Stimulated activated CD4-positive, alpha-beta T cell treated with anti-CD3 and anti-CD28 coated beads, Interleukin-1b, Interleukin-23, amount 100 ng/mL, for 24 hours (primary cell): Measurements from ENCODE around the gene GUCA1A.
"Not testable (repeated sequence)": the region's sequence is repeated elsewhere in the genome, so short reads cannot be mapped to it uniquely, and the experiment has no call there.

Source experiments
- DNase-seq, 4 experiments: peaks; one replicate each; pipeline ENCODE4 v3.0.0-alpha.2; 2020; ENCODE audit warnings: low read depth in 4 of 4, low spot score in 1 of 4

GUCA1A gene

DNA sequence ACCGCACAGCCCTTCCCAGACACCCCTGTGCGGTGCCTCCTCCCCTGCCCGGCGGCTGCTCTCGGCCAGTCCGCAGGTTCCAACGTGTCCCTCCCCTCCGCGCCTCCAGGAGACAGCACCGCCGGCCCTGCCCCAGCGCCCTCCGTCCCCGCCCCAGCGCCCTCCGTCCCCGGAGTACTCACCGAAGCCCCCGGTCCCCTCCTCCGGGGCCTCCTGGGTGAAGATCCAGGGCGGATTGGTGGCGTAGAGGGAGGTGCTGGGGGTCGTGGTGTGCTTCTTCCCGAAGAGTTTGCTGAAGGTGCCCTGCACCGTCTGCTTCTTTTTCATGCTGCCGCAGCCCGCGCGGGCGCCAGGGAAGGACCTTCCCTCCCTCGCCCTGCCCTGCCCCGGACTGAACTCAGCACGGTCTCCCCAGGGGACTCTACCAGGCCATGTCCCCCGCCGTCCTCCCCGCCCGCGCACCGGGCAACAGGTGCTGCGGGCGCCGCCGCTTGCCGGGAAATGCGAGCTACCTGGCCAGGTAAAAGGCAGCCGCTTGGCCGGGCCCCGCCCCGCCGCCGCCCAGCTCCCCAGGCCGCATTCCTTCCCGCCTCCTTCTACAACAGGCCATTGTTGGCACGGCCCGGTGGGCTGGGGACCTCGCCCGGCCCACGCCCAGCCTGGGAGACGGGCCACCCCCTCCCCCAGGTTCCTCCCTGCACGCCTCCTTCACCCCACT is 30.9 kb upstream of the GUCA1A start, which contains the start of gene C6orf132:
Gene C6orf132, minus strand, starts transcription at position 503 of the 718 bp plus-strand sequence. Its CDS starts 176 bp downstream, at position 327.
- DNase-seq, result no peak

DNA sequence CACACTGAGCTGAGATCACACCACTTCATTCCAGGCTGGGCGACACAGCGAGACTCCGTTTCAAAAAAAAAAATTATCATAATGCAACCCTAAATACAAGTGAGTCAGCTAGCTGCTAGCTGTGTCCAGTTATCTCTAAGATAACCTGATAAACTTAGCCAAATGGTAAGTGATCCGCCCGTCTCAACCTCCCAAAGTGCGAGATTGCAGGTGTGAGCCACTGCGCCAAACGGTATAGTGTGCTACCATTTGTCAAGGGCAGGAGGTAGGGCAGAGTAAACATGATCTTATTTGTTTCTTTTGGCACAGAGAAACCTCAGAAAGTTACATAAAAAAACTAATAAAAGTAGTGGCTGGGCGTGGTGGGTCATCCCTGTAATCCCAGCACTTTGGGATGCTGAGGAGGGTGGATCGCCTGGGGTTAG is 26.0 kb upstream of the GUCA1A start:
- no peak for DNase-seq

DNA sequence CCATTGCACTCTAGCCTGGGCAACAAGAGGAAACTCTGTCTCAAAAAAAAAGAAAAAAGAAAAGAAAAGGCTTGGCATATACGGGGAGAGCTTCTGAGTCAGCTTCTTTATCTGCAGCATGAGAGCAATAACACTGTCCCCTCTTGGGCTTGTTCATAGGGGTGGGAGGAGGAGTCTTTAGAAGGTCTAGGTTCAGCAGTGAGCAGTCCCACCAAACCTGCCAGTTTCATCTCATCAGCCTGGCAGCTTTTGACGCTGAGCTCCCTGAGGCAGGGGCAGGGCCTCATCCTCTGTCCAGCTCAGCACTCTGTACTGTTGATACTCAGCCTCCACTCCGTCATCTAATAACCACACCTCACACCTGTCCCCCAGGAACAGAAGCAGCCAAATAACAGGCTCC is 25.1 kb upstream of the GUCA1A start:
- DNase-seq, result no peak

DNA sequence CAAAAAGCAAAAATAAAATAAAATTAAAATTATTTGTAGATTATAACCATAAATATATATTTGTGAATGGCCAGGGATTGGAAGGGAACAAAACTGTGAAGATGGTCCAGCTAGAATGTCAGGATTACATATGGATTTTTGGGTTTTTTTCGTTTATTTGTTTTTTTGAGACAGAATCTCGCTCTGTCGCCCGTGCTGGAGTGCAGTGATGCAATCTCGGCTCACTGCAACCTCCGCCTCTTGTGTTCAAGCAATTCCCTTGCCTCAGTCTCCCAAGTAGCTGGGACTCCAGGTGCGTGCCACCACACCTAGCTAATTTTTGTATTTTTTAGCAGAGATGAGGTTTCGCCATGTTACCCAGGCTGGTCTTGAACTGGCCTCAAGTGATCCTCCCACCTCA is 22.9 kb upstream of the GUCA1A start:
- no peak for DNase-seq

DNA sequence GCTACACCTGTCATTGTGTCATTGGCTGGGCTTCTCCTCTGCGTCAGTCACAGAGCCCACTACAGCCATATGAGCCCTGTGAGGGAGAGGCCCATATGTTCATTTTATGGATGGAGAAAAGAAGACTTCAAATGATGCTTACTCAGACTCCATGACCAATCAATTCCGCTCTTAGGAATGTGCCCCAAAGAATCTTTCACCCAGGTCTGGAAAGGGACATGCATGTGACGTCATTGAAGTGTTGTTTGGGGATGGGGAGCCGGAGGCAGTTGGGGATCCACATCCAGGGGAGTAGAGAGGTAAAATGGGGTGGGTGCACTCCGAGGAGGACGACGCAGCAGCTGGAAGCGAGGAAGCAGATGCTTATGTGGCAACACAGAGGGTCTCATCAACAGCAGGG is 21.1 kb upstream of the GUCA1A start:
- DNase-seq, result no peak

DNA sequence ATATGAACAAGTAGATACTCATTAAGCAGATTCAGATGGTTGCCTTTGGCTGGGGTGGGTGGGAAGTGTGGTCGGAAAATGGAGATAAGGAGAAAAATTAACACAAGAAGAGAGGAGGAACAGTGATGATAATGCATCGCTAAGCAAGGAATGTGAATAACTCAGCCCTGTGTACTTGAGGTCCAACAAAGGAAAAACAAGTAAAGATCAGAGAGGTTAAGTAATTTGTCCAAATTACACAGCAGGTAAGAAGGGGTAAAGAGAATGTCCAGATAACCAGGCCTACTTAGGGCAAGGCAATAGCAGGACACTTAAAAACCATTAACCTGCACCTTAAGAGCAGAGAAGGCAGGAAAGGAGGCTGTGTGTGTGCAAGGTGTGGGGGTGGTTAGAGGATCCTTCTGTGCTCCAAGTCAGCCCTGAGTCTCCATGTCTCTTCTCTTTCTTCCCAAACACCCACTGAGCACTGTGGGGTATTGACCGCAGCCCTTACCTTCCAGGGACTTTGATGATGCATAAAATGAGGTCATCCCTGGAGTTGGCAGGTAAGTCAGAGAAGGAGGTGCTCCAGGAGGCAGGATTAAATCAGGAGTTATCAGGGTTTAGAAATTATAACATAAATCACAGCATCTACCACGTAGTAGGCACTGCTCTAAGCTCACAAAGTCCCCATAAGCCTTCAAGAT is 20.5 kb upstream of the GUCA1A start:
- DNase-seq, result not testable (repeated sequence)

DNA sequence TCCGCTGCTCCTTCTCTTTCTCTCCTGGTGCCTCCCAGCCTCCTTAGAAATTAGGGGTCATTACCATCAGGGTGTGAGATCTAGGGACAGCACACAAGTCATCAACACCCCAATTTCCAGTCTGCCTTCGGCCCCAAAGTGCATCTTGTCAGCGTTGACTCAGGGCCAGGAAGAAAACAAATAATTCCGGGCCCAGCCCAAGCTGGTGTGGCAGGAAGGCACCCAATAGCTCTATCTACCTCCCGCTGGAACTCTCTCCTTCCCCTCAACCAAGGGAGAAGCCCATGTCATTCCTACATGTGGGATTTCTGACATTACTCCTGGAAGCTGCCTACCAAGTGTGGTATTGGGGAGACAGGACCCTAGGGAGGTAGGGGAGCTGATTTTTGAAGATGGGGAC is 19.2 kb upstream of the GUCA1A start:
- no peak for DNase-seq

DNA sequence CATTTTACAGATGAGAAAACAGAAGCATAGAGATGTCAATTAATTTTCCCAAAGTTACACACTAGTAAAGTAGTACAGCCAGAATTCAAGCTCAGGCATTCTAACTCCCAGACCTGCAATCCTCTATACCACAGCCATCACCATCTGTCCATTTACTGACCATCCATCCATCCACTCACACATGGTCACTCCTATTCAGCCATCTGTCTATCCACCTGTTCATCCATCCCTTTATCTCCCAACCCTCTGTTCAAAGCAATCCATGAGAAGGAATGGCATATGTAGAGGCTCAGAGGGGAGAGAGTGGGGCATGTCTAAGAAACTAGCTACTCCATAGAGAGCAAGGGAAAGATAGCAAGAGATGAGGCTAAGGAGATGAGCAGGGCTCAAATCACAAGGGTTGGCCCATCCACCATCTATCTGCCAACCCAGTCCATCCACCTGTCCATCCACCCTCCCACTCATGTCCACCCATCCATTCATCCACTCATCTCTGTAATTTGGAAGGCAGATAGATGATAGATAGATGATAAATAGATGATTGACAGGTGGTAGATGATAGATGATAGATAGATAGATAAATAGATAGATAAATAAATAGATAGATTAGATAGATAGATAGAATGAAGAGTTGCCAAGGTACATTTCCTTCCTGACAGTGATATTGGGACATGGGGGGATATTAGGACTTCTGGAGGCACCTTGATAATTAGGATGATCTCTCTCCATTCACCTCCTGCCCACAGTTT is 18.5 kb upstream of the GUCA1A start:
- no peak for DNase-seq

DNA sequence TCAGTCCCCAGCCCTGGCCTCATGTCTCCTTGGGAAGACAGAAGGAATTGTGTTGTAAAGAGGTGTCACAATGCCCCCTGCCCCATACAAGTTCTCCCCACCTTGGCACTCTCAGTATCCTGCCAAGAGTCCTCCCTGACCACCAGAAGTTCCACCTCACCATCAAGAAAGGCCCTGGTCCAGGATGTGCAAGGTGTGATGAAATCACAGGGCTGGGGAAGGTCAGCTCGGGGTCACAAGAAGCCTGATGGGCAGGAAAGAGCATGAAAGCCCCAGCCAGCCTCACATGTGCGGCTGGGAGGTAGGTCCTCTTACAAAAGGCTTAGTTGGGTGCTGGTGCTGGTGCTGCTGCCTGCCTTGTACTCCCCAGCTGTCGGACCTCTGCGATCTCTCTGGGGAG is 17.9 kb upstream of the GUCA1A start:
- DNase-seq, result no peak

DNA sequence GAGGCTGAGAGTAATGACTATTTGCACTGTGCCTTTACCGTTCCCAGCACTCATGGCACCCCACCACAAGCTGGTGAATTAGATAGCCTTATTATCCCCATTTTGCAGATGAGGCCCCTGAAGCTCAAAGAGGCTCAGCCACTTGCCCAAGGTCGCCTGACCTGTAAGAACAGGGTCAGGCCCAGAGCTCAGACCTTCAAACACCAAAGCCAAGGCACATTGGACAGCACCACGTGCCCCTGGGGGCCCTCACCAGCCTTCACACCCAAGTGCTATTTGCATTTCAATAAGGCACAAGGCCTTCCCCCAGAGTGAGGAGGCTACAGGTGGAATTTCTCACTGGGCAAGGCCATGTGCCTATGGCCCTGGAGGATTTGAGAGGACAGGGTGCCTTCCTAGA is 16.5 kb upstream of the GUCA1A start:
- DNase-seq, result no peak

DNA sequence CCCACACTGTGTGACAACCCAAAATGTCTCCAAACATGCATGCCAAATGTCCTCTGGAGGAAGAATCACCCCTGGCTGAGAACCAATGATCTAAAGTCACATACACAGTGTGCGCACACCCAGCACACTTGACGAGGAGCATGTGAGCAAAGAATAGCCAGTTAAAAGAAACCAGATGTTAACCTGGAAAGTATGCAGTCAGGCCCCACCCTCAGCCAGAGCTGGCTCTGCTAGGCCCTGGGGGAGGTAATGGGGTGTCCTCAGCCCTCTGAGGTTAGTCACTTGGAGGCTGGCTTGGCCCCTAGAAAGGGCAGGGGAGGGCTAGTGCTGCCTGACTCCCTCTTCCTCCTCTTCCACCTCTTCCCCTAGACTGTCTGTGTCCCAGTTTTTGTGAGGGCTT is 15.2 kb upstream of the GUCA1A start:
- DNase-seq, result no peak

DNA sequence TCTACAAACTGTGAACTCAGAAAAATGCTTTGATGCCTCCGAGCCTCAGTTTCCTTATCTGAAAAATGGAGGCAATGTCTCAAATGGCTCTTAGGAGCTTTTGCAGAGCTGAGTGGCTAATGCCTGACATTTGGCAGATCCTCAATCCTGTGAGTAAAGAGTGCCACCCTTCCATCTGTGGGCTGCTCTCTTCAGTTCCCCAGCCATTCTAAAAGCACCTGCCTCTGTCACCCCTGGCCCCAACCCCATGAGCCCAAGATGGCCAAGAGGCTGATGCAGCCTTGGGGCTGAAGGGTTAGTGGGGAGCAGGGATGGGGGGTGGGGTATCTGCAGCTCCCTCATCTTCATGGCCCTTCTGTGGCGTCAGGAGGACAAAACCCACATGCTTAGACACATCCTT is 14.5 kb upstream of the GUCA1A start:
- no peak for DNase-seq

DNA sequence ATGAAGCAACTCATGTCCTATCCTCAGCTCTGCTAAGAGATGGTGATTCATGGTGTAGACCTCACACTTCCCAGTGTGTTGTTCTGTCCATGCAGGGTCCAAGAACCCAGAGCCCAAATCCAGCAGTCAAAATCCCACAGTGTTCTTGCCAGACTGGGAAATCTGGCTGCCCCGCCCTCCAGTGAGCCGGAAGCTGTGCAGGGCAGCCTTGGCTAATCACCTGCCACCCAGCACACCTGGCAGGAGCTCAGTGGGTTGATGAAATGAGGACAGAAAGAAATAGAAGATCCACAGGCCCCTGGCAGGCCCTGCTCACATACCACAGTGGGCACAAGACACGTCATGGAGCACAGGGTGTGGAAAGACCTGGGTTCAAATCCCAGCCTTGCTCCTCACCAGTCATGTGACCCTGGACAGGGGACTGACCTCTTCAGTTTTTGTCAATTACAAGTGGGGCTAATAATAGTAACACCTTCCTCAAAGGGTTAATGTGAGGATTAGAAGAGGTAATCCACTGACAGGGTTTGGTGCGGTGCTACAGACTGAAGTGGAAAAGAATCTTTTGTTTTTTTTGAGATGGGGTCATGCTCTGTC is 13.6 kb upstream of the GUCA1A start:
- DNase-seq, result no peak

DNA sequence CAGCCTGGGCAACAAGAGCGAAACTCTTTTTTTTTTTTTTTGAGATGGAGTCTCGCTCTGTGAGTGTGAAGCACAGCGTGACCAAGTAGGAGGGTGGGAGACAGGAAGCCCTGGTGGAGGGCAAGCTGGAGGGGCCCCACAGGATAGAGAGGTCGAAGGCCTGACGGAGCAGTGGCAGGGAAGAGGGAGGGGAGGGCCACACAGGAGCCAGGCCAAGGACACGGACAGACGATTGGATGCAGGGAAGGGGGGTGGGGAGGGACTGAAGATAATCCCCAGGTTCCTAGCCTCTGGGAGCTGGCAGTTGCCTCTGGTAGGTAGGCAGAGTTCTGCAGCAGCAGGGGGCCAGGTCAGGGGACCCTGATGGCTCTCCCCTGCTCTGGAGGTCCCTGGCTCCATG is 10.8 kb upstream of the GUCA1A start:
- DNase-seq, result no peak

DNA sequence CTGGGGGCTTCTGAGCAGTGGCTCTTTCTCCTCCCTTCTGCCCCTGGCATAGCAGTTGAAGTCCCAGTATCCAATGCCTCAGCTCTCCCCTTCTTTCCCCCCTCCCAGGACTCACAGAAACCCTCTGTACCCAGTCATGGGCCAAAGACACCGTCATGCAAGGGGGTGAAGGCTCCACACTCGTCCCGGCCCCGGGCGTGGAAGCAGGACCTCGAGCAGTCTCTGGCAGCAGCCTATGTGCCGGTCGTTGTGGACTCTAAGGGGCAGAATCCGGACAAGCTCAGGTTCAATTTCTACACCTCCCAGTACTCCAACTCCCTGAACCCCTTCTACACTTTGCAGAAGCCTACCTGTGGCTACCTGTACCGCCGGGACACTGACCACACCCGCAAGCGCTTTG is 10.4 kb upstream of the GUCA1A start:
- no peak for DNase-seq

DNA sequence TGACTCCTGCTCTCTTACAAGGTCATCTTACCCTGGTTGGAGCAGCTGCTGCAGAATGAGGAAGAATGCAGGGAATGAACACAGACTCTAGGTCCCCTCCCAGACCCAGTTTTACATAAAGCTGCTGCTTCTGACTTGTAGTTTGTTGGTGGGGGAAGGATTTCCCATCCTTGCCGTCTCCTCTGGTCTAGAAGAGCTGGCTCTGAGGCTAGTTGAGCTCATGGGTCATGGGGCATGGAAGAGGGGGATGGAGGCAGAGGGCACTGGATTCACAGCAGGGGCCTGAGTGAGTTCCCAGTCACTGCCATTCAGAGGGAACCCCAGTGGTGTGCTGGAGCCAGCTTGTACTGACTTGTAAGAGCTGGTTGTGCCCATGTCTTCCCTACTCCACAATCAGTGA is 9.2 kb upstream of the GUCA1A start:
- DNase-seq, result no peak

DNA sequence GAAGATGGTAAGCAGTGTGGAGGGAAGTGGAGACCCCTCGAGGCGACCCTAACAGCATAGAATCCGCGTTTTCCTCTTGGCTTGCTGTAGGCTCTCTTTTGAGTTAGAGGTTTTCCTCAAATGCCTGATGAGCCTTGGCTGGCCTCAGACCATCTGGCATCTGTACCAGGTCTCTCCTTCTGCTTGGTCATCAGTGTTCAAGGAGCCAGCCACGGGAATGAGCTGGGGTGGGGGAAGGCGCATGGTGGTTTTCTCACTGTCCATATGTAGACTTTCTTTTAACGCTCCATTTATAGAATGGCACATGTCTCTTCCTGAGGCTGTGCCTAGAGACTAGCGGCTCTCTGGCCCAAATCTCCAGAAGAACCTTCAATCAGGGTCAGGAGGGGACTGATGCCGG is 8.1 kb upstream of the GUCA1A start:
- no peak for DNase-seq

DNA sequence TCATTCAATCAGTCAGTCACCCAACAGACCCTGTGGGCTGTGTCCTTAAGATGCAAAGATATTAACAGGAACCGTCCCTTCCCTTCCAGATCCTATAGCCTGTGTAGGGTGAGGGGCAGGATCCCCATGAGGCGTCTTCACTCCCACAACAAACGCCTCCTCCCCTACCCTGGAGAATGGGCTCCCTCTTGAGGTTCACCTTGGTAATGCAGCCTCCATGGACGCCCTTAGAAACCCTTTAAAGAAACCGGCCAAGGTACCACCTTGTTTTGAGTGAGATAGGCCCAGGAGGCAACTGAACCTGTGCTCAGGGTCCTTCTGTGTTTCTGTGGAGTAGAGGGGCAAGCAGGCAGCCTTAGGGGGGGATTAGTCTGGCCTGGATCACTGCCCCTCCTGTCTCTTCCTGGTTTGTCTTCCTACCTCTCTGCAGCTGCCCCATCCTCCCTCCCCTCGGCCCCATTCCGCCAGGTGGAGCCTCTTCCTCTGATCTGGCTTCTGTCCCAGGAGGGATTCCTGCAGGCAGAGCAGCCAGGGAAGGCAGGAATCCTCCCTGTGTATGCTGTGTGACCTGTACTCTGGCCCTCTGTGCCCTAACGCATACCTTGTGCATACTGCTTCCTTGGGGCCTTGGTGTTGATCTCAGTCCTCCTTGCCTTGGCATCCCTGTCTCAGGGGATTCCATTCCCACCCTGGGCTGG is 6.6 kb upstream of the GUCA1A start:
- peak; percentile 59 to 85 (median 64) for DNase-seq

DNA sequence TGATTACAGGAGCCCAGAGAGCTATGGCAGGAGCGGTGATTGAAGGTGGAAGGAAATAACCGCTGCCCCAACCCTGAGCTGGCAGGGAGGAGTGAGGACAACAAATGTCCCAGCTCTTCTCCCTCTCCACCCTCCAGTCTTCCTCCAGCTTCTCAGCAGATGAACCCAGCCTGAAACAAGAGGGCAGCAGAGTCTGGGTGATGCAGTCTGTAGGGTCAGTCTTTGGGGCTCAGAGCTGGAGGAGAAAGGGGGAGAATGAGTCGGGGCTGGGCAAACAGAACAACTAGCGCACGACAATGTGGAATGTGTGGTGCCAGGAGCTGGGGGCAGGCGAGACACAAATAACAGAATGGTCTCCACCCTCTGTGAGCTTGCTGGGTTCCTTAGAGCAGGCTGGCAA is 4.5 kb upstream of the GUCA1A start:
- no peak for DNase-seq

DNA sequence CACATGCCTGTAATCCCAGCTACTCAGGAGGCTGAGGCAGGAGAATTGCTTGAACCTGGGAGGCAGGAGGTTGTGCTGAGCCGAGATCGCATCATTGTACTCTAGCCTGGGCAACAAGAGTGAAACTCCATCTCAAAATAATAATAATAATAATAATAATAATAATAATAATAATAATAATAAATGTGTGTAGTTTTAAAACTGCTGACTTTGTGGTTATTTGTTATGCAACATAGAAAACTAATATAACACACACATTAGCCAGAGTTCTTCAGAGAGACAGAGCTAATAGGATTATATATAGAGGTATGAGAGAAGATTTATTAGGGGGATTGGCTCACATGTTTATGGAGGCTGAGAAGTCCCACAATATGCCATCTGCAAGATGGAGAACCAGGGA is 3.4 kb upstream of the GUCA1A start:
- not testable (repeated sequence) for DNase-seq
